Measurements from ENCODE around the gene AKIRIN2. TPM values are rescaled to one million over a fixed set of nuclear protein-coding genes. Genes with fewer than 3 reads are reported as not detected.
A peak's percentile ranks its signal among the peaks of the same experiment; 100 is the strongest.

AKIRIN2 gene
- total RNA-seq, 1 donor: 15.2 TPM

GRCh38 chr6:87654122-87654521 is 47.9 kb downstream of the AKIRIN2 start:
- Histone ChIP-seq H3K27ac (ENCODE audit: low read depth, low read length) (no peak overlapping the region), H3K79me2 (ENCODE audit: insufficient read depth, low read length) (no peaks in the 10 kb centered on the region), H3K4me3 (ENCODE audit: insufficient read depth, low read length) (no peak overlapping the region), H3K27me3 (ENCODE audit: insufficient read depth, low read length) (no peaks in the 10 kb centered on the region), H3K9me3 (ENCODE audit: low read depth, low read length) (no peaks in the 10 kb centered on the region), H3K4me1 (ENCODE audit: insufficient read depth, low read length) (peaks cover 6% of the 10 kb centered on the region), H3K36me3 (ENCODE audit: insufficient read depth, low read length) (peaks cover 10% of the 10 kb centered on the region), H4K20me1 (ENCODE audit: insufficient read depth, low read length) (no peaks in the 10 kb centered on the region), H2AFZ (ENCODE audit: low read length) (no peak overlapping the region), H3K4me2 (ENCODE audit: insufficient read depth, low read length) (no peak overlapping the region)
- TF ChIP-seq, protein P1, sequence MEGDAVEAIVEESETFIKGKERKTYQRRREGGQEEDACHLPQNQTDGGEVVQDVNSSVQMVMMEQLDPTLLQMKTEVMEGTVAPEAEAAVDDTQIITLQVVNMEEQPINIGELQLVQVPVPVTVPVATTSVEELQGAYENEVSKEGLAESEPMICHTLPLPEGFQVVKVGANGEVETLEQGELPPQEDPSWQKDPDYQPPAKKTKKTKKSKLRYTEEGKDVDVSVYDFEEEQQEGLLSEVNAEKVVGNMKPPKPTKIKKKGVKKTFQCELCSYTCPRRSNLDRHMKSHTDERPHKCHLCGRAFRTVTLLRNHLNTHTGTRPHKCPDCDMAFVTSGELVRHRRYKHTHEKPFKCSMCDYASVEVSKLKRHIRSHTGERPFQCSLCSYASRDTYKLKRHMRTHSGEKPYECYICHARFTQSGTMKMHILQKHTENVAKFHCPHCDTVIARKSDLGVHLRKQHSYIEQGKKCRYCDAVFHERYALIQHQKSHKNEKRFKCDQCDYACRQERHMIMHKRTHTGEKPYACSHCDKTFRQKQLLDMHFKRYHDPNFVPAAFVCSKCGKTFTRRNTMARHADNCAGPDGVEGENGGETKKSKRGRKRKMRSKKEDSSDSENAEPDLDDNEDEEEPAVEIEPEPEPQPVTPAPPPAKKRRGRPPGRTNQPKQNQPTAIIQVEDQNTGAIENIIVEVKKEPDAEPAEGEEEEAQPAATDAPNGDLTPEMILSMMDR (IDR thresholded peaks at IDR 0.05; ENCODE audit: extremely low read depth, low read depth, low read length): no peak
- peak; percentile 8 for DNase-seq (ENCODE audit: insufficient read length, low spot score, missing footprints)

DNA sequence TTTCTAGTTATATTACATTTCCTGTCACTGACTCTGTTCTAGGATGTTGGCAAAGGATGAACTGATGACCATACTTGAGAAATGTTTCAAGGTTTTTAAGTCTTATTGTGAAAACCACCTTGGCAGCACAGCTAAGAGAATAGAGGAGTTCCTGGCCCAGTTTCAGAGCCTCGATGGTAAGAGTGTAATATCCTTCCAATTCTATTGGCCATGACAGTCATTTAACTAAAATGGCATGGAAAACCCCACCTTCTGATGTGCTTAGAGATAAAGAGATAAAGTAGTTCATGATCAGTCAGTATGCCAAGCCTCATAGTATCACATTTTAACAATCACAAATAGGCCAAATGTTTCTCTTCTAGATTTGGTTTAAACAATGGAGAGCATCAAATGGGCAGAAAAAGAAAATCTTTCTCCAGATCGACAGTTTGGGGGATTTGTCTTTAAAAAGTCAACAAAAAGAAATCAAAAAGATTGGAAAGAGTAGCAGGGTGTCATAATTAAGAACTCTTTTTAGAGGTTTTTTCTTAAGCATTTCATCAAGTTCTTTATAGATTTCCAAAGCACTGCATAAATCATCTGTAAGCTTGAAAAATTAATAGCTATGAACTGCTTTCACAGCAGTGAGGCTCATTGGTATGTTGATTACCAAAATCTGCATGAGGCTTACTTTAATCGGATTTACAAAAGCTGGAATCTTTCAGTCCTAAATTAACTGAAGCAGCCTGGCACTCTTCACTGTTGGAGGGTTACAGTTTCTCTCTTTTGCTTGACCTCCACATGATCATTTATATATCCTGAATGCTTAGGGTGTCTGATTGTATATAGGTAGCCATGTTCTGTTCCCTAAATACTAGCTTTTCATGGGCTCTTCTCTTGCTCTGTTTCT is 48.7 kb downstream of the AKIRIN2 start:
- Histone ChIP-seq H3K27me3 (ENCODE audit: insufficient read depth, low read length) (no peaks in the 10 kb centered on the region), H3K79me2 (ENCODE audit: insufficient read depth, low read length) (no peaks in the 10 kb centered on the region), H3K27ac (ENCODE audit: low read depth, low read length) (no peak overlapping the region), H4K20me1 (ENCODE audit: insufficient read depth, low read length) (no peaks in the 10 kb centered on the region), H3K4me1 (ENCODE audit: insufficient read depth, low read length) (peaks cover under 1% of the 10 kb centered on the region), H3K36me3 (ENCODE audit: insufficient read depth, low read length) (peaks cover 10% of the 10 kb centered on the region), H3K4me2 (ENCODE audit: insufficient read depth, low read length) (no peak overlapping the region), H2AFZ (ENCODE audit: low read length) (no peak overlapping the region), H3K4me3 (ENCODE audit: insufficient read depth, low read length) (no peak overlapping the region), H3K9me3 (ENCODE audit: low read depth, low read length) (no peaks in the 10 kb centered on the region)
- peak; percentile 14 for DNase-seq (ENCODE audit: insufficient read length, low spot score, missing footprints)
- TF ChIP-seq, protein P1 (IDR thresholded peaks at IDR 0.05; ENCODE audit: extremely low read depth, low read depth, low read length): no peak

- Histone ChIP-seq H3K27me3 (ENCODE audit: insufficient read depth, low read length) (no peaks in the 10 kb centered on the region), H3K4me1 (ENCODE audit: insufficient read depth, low read length) (no peaks in the 10 kb centered on the region), H3K27ac (ENCODE audit: low read depth, low read length) (no peak overlapping the region), H3K79me2 (ENCODE audit: insufficient read depth, low read length) (no peaks in the 10 kb centered on the region), H3K36me3 (ENCODE audit: insufficient read depth, low read length) (peaks cover 1% of the 10 kb centered on the region), H3K4me2 (ENCODE audit: insufficient read depth, low read length) (no peak overlapping the region), H3K4me3 (ENCODE audit: insufficient read depth, low read length) (no peak overlapping the region), H2AFZ (ENCODE audit: low read length) (no peak overlapping the region), H3K9me3 (ENCODE audit: low read depth, low read length) (no peaks in the 10 kb centered on the region), H4K20me1 (ENCODE audit: insufficient read depth, low read length) (no peaks in the 10 kb centered on the region)
- DNase-seq (ENCODE audit: insufficient read length, low spot score, missing footprints): no peak
- TF ChIP-seq, protein P1 (IDR thresholded peaks at IDR 0.05; ENCODE audit: extremely low read depth, low read depth, low read length): no peak
Observed at GRCh38 chr6:87645080-87645479, 57.0 kb downstream of the AKIRIN2 start.

DNA sequence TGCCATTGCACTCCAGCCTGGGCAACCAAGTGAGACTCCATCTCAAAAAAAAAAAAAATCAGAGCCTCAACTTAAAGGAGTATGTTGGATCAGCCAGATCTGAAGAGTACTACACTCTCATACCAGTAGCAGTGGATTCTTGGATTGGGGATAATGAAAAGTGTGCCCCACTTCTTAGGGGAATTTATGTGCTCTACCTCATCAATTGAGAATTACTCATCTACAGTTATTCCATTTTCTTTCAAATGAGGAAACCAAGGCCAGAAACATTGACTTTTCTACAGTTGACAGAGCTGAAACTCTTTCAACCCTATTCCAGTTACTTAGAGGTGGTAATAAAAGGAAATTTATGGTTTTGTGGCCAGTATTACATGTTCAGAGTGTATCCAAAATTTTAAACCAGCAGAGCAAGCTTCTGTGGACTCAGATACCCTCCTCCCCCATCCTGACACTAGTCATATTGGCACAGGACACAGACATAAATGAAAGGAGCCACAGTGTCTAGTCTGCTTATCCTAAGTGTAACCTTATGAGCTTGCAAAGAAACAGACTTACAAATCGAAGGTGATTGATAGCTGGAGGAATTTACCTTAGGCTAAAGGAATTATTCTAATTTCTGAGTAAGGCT is 60.9 kb downstream of the AKIRIN2 start:
- Histone ChIP-seq H2AFZ (ENCODE audit: low read length) (no peak overlapping the region), H3K4me1 (ENCODE audit: insufficient read depth, low read length) (no peaks in the 10 kb centered on the region), H3K4me3 (ENCODE audit: insufficient read depth, low read length) (no peak overlapping the region), H3K27me3 (ENCODE audit: insufficient read depth, low read length) (no peaks in the 10 kb centered on the region), H3K4me2 (ENCODE audit: insufficient read depth, low read length) (no peak overlapping the region), H4K20me1 (ENCODE audit: insufficient read depth, low read length) (no peaks in the 10 kb centered on the region), H3K9me3 (ENCODE audit: low read depth, low read length) (no peaks in the 10 kb centered on the region), H3K27ac (ENCODE audit: low read depth, low read length) (no peak overlapping the region), H3K36me3 (ENCODE audit: insufficient read depth, low read length) (peaks cover 14% of the 10 kb centered on the region), H3K79me2 (ENCODE audit: insufficient read depth, low read length) (no peaks in the 10 kb centered on the region)
- TF ChIP-seq, protein P1 (IDR thresholded peaks at IDR 0.05; ENCODE audit: extremely low read depth, low read depth, low read length): no peak
- DNase-seq (ENCODE audit: insufficient read length, low spot score, missing footprints): no peak

All from osteoblast (primary cell).